HG03139 (cell line): Measurements from ENCODE around the gene ELL.

Experiments used
- ATAC-seq: cut with Tn5 transposase; IDR thresholded peaks from one replicate; pipeline ENCODE4 v1.9.1; 2021; ENCODE audit not compliant: unreplicated experiment

Gene ELL

DNA sequence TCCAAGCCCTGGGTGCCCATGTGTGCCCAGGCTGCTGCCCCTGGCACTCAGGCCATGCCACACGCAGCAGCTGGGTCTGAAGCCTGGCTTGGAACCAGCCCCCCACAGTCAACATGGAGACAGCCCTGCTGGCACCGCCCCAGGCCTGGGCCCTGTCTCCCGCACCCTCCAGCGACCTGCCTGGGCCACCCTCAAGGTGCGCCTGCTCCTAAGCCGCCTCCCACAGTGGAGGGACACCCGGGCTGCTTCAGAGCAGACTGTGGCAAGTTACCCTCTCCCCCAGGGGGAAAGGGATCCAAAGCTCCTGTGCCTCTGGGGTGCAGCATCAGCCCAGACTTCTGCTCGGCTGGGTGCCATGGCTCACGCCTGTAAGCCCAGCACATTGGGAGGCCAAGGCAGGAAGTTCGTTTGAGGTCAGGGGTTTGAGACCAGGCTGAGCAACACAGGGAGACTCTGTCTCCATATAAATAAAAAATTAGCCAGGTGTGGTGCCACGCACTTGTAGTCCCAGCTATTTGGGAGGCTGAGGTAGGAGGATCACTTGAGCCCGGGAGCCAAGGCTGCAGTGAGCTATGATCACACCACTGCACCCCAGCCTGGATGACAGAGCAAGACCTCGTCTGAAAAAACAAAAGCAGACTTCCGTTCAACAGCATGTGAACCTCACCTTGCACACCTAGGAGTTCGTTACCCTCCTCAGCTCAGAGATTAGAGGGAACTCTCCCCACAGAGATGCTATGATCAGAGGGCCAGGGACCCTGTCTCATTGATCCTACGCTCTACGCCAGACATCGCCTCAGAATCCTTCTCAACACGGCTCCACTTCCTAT lies 15.6 kb downstream of the ELL start:
- no peak for ATAC-seq

DNA sequence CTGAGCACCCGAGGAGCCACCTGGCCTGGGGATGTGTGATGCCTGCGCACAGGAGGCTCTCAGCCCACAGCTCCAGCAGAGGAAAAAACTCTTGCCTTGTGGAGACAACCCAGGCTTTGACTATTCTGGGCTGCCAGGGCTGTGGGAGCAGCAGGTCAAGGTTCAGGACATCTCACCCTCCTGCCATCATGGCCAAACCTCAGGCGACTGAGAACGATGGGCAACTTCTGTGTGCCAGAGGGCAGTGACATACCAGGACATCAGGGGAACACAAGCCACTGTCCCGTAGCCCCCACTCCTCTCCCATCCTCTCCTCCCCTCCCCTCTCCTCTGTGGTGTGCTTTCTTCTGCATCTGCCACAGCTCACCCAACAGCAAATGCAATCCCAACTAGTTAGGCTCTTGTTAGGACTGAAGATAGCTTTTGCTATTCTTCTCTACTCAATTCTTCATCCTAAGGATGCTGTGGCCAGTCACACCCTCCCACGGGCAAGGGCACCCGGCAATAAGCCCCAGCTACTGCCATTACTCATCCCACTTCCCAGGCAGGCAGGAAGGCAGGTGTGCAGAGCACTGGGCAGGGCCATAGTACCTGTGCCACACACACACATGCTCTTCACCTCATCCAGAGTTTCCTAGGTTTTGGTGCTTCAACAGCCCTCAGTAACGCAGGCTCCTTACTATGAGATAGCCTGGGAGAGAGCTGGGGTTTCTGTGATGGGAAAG lies 16.8 kb downstream of the ELL start:
- ATAC-seq = no peak

DNA sequence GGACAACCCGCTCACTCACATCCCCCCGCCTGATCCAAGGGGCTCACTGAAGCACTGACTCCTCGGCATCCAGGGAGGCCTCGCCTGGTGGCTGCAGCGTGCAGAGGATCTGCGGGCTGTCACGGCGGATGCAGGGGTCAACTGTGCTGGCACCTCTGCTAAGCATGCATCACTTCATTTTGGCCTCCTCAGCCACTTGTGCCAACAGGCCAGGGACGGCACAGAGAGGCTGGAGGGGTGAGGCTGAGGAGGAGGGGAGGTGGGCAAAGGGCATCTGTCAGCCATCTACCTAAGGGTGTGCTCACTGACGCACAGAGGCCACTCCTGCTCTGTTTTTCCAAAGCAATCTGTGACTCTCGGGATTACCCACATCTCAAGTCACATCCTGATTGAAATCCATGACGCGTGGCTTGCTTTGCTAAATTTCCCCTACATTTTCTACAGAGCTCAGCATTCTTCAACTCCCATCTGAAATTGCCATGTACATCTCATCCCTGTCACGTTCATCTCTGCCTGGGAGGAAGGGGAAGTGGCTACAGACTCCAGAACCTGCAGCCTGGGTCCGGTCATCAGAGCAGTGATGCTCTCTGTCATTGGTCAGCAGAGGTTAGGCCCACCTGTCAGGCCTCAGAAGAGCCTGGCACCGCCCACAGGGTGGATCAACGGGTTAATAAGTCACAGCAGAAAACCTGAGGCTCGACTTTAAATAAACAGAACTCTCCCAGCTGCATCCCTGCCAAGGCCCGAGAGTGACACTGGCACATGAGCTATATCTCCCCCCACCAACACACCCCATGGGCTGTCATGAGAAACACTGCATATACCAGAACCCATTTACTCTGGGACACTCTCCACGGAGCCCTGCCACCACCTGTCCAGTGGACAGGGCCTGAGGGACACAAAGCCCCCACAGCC lies 17.6 kb downstream of the ELL start:
- no peak for ATAC-seq

DNA sequence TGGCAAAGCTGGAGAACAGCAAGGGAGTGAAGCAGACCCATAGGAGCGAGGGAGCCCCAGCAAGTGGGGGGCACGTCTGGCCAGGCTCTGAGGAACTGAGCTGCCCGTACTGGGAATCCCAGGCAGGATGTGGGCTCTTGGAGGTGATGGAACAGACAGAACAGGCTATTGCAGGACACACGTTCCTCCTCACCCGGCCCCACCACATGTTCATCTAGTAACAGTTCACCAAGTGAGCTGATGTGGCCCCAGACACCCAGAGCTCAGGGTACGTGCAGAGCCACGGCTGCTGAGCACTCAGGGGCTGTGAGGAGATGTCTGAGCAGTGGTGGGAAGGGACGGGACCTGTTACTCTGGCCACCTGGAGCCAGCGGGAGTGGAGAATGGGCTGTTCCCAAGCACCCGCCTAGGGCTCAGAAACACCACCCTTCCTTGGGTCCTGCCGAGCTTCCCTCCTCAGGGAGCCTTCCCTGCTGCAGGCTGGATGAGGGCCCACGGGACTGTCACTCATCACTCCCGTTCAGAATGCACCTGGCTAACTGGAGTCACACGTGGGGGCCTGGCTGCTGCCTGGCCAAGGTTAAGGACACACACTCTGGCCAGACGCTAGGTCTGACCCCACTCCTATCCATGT lies 18.4 kb downstream of the ELL start:
- ATAC-seq = no peak

DNA sequence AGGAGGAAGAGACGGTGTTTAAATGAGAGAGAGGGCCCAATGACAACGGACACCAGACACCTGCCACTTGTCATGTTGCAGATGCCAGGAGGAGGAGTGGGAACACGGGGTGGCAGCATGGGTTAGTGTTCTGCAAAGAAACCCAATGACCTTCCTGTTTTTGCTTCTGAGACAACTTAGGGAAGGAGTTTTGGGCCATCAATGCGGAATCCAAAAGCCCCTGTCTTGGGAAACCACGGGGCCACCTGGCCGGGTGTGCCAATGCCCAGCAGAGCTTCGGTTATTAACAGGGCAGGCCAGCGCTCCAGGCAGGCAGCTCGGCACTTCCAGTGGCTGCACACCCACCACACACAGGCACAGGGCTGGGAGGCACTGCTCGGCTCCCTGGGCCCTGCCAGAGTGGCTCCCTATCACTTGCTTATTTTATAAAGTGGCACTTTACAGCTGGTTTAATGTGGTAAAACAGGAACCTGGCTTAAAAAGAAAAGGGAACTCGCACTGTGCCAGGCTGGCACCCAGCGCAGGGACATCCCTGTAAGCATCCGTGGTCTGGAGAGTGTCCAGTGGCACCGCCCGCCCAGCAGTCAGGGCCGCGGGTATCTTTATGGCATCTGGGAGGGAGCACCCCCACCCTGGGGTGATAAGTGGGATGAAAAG lies 19.1 kb downstream of the ELL start:
- ATAC-seq = no peak

DNA sequence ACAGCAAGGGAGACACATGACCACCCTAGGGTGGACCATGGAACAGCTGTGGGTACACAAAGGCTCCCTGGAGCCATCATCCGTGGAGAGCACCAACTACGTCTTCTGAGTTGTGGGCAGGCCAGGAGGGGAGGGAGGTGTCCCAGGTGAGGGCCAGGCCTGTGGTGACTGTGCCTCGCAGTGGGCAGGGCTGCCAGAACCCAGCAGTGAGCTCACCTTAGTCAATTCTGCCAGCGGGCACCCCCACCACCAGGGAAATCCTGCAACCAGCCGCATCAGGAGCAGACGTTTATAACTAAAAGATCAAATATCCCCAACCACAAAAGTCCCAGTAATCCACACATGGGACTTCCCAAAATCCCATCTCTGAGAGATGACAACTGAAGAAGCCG lies 19.6 kb downstream of the ELL start:
- ATAC-seq = no peak

DNA sequence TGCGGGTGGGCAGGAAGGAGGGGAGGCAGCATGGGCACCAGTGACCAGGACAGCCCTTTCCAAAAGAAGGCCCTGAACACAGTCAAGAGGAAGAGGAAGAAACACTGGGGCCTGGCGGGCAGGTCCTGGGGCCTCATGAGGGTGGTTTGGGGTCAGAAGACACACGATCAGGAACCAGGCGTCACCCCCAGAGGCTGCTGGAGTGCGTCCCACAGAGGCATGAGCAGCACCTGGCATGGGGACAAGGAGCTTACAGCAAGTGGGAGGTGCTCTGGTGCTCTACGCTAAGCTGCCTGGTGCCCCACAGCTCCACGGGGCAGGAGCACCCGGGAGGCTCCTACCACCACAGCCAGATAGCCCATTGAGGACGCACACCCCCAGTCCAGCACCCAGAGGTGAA lies 20.0 kb downstream of the ELL start:
- ATAC-seq = no peak

DNA sequence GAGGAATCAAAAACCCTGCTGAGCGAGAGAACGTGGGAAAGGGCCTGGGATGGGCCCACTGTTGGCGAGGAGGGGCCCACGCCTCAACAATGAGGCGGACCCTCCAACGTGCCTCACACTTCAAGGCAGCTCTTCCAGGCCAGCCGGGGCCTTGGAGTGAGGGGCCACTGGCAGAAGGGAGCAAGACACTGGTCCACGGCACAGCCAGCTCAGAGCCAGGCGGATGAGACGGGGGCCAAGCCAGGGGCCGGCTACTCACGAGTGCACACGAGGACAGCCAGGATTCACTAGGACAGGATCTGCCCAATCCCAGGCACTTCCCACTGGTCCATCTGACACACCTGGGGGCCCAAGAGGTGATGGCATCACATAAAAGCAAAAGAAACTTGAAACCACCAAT lies 20.5 kb downstream of the ELL start:
- no peak for ATAC-seq

DNA sequence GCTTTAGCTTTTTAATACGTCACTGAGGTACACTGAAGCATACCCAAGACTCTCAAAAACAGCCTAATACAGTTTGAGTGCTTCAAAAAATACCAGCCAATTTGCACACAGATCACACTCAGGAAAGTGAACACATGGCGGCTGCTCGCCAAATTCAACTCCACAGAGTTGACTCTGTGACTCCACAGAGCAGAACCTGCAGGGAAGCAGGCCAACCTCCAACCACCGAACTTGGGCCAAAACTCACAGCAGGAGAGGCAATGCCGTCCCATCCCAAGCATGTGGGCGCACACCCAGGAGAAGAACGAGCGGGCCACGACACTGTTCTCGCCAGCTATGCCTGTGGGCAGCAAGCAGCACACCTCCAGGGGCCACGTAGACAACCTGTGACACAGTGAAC lies 21.1 kb downstream of the ELL start:
- no peak for ATAC-seq

DNA sequence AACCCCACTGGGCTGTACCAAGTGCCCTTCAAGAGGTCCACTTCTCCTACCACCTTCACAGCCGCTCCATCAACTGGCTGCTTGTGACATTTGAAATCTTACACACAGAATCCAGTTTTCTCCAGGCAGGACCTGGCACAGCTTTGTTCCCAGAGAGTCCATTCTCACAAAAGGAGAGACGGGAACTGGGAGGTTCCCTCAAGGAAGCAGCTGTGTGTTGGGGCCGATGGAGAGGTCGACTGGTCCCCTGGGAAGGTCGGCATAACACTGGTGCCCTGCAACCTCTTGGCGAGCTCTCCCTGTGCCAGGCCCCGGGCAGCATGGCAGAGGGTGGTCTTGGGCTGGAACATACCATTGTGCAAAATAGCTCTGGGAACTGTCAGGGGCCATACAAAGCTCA lies 21.5 kb downstream of the ELL start:
- no peak for ATAC-seq

DNA sequence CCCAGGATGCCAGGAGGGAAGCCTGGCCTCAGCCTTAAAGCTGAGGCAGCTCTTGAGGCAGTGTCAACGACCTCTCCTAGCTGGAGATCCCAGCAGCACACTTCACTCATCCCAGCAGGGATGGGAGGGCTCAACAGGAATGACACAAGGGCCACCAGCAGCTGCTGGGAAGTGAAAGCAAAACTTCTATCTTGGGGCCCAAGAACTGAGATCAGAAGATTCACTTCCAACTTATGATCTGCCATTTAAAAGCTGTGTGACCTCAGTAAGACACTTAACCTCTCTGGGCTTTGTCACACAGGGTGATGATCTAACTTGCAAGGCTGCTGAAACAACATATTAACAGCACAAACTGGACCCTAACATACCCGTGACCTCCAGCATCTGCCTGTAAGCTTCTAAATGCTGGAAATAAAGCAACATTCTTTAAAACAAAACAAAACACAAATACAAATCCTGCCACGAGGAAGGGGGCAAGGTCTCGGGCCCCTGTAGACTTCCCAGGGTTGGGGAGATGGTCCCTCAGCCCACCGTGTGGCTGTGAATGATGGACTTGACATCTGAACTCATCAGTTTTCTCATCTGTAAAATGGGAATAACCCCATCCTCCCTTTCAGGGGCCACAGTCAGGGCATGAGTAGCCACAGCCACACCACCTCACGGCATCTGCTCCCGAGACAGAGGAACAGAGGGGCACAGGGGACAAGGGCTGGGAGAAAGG lies 22.7 kb downstream of the ELL start:
- no peak for ATAC-seq

DNA sequence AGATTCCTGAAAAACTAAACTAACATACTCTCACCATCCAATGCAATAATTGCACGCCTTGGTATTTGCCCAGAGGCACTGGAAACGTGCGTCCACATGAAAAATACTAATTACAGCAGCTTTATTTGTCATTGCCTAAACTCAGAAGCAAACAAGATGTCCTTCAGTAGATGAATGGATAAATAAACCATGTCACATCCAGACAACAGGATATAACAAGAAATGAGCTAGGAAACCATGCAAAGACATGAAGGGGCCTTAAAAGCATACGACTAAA lies 25.0 kb downstream of the ELL start:
- ATAC-seq = no peak

DNA sequence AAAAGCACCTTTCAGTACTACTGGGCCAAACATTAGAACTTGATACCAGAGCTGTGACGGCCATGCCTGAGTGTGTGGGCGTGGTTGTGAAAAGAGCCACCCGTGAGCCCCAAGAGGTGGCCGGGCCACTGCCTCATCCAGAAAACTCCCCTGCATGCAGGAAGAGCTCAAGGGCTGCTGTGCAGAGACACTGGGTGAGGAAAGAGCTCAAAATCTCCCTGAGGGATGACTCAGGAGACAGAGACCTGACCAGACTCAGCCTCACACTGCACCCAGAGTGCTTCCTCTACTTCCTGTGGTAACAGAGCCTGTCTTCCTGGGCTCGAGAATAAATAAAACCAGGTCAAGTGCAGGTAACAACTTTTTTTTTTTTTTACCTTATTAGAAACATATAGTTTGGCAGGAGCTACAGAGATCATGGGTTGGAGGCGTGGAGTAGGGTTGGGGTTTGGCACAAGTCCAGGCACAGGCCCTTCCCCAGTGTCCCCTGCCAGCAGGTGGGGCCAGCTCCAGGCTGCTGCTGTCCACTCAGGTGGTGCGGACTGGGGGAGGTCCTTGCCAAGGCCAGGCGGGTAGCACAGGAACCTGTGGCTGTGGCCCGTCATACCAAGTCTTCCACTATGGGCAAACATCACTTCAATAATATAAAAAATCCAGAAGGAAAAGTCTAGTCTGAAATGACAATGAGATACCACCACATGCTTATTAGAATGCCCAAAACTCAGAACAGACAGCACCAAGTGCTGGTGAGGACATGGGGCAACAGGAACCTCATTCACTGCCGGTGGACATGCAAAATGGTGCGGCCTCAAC lies 25.5 kb downstream of the ELL start:
- ATAC-seq = no peak

DNA sequence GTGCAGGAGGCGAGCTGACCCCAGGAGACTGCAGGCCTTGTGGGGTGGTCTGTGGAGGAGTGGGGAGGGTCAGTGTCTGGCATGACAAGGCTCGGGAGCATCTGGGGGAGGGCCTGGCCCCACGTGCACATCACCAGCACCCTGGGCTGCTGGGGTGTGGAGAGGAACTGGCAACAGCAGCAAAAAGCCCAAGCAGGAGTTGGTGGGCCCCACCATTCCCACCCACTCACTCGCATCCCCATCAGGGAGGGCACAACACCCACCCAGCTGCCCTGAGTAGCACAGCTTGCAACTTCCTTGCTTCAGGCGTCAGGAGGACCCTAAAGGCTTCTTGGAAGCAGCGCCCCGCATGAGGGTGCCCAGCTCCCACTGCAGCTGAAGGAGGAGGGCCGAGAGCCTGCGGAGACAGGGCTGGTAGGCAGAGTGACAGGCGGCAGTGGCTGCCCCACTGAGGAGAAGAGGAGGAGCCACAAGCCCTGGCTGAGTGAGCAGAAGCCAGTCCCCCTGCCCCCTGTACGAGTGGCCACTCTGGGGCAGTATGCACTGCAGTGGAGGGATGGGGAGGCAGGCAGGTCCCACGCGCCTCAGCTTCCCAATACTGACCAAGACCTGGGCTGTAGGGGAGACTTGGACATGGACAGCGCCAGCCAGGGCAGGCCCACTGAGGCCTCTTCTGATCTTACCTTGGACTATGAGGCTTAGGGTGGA lies 26.5 kb downstream of the ELL start:
- no peak for ATAC-seq

DNA sequence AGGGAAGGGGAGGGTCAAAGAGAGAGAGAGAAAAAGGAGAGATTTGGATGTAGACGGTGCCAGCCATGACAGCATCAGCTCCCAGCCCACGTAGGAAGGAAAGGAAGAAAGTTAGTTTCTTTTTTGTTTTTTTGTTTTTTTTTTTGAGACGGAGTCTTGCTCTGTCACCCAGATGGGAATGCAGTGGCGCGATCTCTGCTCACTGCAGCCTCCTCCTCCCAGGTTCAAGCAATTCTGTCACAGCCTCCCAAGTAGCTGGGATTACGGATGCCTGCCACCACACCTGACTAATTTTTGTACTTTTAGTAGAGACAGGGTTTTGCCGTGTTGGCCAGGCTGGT lies 27.6 kb downstream of the ELL start:
- no peak for ATAC-seq

DNA sequence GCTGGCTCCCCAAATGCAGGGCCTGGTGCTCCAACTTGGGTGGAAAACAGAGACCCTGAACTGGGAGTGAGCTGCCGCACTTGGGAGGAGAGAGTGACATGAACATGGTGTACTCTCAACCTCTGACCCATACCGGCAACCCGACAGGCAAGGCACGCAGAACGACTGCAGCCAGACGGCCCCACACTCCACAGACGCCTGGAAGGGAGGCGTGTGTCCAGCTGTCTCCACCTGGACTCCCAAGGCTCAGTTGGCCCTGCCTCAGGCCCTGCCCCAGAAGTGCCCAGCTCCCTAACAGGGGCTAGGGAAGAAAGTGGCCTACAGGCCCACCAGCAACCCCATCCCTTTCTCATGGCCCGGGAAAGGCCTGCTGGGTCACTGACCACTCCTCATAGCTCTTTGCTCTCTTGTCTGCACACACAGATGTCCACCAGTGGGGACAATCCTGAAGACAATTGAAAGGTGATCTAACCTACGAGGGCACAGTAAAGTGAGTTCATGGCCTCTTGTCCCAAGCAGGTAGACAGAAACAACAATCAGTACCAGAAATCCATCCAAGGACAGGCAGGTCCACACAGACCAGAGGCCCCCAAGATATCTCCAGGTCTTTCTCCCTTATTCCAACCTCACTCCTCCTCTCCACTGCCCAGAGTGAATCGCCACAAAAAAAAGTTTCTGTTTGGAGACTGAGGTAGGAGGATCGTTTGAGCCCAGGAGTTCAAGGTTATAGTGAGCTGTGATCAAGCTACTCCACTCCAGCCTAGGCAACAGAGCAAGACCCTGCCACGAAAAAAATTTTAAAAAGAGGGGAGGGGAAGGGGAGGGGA lies 28.2 kb downstream of the ELL start:
- no peak for ATAC-seq

DNA sequence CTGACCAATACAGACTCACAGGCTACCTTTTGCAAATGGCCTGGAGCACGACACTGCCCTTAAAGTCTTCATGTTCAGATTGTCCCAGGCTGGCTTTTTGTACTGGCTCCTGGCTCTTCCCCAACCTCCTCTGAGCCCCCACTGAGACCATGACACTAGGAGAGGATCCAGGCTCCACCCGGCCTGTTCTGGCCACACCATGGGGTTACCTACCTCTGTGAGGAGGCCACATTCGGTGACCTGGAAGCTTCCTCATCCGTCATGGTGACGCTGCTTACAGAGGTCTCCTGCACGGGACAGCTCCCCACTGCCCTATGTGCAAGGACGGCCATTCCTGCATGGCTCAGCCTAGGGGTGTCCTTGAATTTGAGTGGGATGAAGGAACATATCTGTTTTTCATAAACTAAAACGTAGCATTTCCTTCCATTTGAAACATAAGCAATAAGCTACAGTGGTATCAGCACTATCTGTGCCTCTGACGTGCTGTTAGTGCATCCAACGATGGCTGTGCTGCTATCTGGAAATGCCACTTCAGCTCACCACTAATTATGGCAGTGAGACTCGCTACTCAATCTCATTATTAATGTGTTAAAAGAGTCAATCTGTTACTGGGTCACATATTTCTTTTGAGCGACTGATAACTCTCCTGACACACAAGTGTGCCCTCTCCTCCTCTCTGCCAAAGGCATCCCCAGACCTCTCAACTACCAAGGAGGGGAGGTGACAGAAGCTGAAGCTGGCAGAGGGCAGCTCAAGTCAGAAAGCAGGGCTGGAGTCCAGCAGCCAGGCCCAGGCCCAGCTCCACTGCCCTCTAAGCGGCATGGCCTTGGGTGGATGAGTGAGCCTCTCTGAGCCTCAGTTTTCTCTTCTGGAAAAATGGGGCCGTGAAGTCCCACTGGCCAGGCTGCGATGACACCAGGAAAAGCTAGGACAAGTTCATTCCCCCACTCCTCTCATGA lies 29.6 kb downstream of the ELL start:
- no peak for ATAC-seq
